ENCODE data around the gene C3orf18. TPM values are rescaled to one million over a fixed set of nuclear protein-coding genes. Genes with fewer than 3 reads are reported as not detected.

Gene C3orf18
- total RNA-seq (2022) = 1.3 and 1.9 TPM in 2 replicates
- Bru-seq, nascent RNA = percentile 21 among the genes with signal in this experiment
- percentile 31 among the genes with signal in this experiment for BruChase-seq, experiment 1, labeled RNA remaining after a 6-hour chase
- BruChase-seq, experiment 2, labeled RNA remaining after a 2-hour chase = percentile 33 among the genes with signal in this experiment
- long read RNA-seq, partial matches to known transcripts = 0 of 1 reads
- long read RNA-seq, other reads (novel, unspliced or antisense) = 1 of 1 reads

GRCh38 chr3:50567386-50568167 is at the start of gene C3orf18:
Gene C3orf18, minus strand, starts transcription at chr3:50567747. Its CDS starts 2,048 bp downstream, at chr3:50565699.
- Mint-ChIP-seq H3K4me1 (ENCODE audit: insufficient read depth, unreplicated experiment) (peaks cover 10% of the 10 kb centered on the region), H3K27ac (ENCODE audit: low read depth, unreplicated experiment) (peak within 1 kb of the TSS; percentile 46), H3K36me3 (ENCODE audit: insufficient read depth, unreplicated experiment) (no peaks in the 10 kb centered on the region), H3K4me3 (ENCODE audit: unreplicated experiment) (peak within 1 kb of the TSS; percentile 91), H3K27me3 (ENCODE audit: insufficient read depth, unreplicated experiment) (no peaks in the 10 kb centered on the region), H3K9me3 (ENCODE audit: unreplicated experiment) (no peaks in the 10 kb centered on the region)
- intact Hi-C loops (cut with micrococcal nuclease) = no loop called here
- TF ChIP-seq, protein P1, sequence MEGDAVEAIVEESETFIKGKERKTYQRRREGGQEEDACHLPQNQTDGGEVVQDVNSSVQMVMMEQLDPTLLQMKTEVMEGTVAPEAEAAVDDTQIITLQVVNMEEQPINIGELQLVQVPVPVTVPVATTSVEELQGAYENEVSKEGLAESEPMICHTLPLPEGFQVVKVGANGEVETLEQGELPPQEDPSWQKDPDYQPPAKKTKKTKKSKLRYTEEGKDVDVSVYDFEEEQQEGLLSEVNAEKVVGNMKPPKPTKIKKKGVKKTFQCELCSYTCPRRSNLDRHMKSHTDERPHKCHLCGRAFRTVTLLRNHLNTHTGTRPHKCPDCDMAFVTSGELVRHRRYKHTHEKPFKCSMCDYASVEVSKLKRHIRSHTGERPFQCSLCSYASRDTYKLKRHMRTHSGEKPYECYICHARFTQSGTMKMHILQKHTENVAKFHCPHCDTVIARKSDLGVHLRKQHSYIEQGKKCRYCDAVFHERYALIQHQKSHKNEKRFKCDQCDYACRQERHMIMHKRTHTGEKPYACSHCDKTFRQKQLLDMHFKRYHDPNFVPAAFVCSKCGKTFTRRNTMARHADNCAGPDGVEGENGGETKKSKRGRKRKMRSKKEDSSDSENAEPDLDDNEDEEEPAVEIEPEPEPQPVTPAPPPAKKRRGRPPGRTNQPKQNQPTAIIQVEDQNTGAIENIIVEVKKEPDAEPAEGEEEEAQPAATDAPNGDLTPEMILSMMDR (IDR thresholded peaks at IDR 0.05; ENCODE audit: unreplicated experiment) = no peak
- DNase-seq (ENCODE audit: unreplicated experiment) = peak; percentile 69
- ChIA-PET POLR2A (interaction anchor here (0.7 to 5.4 kb wide), 4 partner anchors 11 to 818 kb away, joined by 3 to 63 read pairs (median 26); partner anchors contain the start of genes CISH and MANF), CTCF (interaction anchor here (0.6 to 15.8 kb wide), 3 partner anchors 17 to 46 kb away, joined by 4 to 397 read pairs (median 5); partner anchors contain the start of genes CISH and MAPKAPK3)
- no TSS peak for BruUV-seq (replicated peaks)

- ChIA-PET CTCF (interaction anchor here (0.6 to 13.5 kb wide), 51 partner anchors 12 to 1241 kb away, joined by 3 to 397 read pairs (median 5); partner anchors contain the start of genes C3orf18, HEMK1, MANF and RAD54L2), POLR2A (interaction anchor here (0.7 to 4.2 kb wide), 14 partner anchors 10 to 1063 kb away, joined by 3 to 59 read pairs (median 8); partner anchors contain the start of genes CYB561D2, DCAF1, HEMK1 and MANF)
- BruUV-seq (replicated peaks) = no TSS peak
Measured at GRCh38 chr3:50616770-50617095, 49.2 kb upstream of the C3orf18 start.

DNA sequence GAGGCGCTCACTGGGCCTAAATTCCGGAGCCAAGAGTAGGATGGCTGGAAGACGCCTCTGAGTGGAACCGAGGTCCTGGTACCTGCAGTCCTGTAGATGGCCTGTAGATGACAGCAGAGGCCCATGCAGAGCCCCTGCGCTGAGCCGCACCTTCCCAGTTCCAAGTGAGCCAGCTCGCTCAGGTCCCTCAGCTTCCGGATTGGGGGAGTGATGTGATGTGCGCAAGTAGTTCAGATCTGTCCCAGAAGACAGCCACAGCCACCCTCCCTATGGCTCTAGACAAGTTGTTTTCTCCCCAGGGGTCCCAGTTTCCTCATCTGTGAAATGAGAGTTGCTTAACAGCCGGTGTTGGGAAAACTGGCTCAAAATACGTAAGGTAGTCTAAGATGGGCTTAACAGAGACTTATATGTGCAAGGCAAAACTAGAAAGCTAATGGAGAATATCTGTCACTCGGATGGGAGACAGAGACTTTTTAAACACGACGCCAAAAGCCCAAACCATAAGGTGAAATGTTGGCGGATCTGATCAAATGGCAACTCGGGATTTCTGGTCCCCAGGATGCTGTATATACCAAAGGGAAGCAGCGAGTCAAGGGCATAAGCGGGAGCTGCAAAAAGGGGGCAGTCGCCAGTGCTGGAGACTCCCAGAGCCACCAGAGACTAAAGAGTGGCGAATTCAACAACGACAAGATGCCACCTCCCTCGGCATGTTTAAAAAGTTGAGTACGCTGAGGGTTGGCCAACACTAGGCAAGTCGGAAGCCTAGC is 48.6 kb upstream of the C3orf18 start:
- H3K9me3 Mint-ChIP-seq (ENCODE audit: unreplicated experiment) = no peaks in the 10 kb centered on the region
- peaks cover 48% of the 10 kb centered on the region for H3K4me1 Mint-ChIP-seq (ENCODE audit: insufficient read depth, unreplicated experiment)
- CTCF ChIA-PET = interaction anchor here (0.5 to 13.5 kb wide), 81 partner anchors 13 to 1784 kb away, joined by 3 to 397 read pairs (median 4); partner anchors contain the start of genes C3orf18, HEMK1, MANF and RAD54L2
- H3K36me3 Mint-ChIP-seq (ENCODE audit: insufficient read depth, unreplicated experiment) = peaks cover 11% of the 10 kb centered on the region
- peak overlapping the region; percentile 89 for H3K4me3 Mint-ChIP-seq (ENCODE audit: unreplicated experiment)
- H3K27ac Mint-ChIP-seq (ENCODE audit: low read depth, unreplicated experiment) = peak overlapping the region; percentile 40
- no TSS peak for BruUV-seq (replicated peaks)
- intact Hi-C loops (cut with micrococcal nuclease) = loop anchor here (1.0 to 10.0 kb wide), 9 partner anchors 36 to 1059 kb away; partner anchors contain the start of genes MANF and TEX264
- POLR2A ChIA-PET = interaction anchor here (0.6 to 4.2 kb wide), 20 partner anchors 11 to 1327 kb away, joined by 3 to 59 read pairs (median 4); partner anchors contain the start of genes CYB561D2, DCAF1, HEMK1 and MANF
- DNase-seq (ENCODE audit: unreplicated experiment) = peak; percentile 86
- H3K27me3 Mint-ChIP-seq (ENCODE audit: insufficient read depth, unreplicated experiment) = no peaks in the 10 kb centered on the region
- TF ChIP-seq, protein P1 (IDR thresholded peaks at IDR 0.05; ENCODE audit: unreplicated experiment) = peak; percentile 99

More at GRCh38 chr3:50616770-50617095, 49.2 kb upstream of the C3orf18 start:
- TF ChIP-seq, protein P1 (IDR thresholded peaks at IDR 0.05; ENCODE audit: unreplicated experiment) = no peak
- H3K27me3 Mint-ChIP-seq (ENCODE audit: insufficient read depth, unreplicated experiment) = no peaks in the 10 kb centered on the region
- H3K27ac Mint-ChIP-seq (ENCODE audit: low read depth, unreplicated experiment) = peak overlapping the region; percentile 80
- H3K36me3 Mint-ChIP-seq (ENCODE audit: insufficient read depth, unreplicated experiment) = peaks cover 11% of the 10 kb centered on the region
- no peaks in the 10 kb centered on the region for H3K9me3 Mint-ChIP-seq (ENCODE audit: unreplicated experiment)
- peak; percentile 92 for DNase-seq (ENCODE audit: unreplicated experiment)
- intact Hi-C loops (cut with micrococcal nuclease) = loop anchor here (1.0 to 10.0 kb wide), 9 partner anchors 36 to 1058 kb away; partner anchors contain the start of genes MANF and TEX264
- peak overlapping the region; percentile 89 for H3K4me3 Mint-ChIP-seq (ENCODE audit: unreplicated experiment)
- peaks cover 47% of the 10 kb centered on the region for H3K4me1 Mint-ChIP-seq (ENCODE audit: insufficient read depth, unreplicated experiment)
